ENCODE data around the gene LEP.

Gene LEP

DNA sequence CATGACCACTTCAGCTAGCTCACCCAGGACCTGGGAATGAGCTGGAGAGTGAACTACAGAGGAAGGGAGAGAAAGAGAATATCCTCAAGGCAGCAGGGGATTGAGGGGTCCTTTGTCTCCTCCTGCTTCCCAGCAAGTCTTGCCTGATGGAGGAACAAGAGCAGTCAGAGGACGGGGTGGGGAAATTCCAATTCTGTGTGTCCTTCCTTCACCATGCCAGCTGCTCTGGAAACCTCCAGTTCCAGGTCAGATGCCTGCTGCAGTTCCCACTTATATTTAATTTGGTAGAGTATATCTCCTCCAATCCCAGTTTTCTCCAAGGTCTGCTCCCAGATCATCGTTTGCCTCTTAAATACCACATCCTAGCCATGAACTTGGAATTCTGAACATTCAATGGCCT lies 21.4 kb upstream of the LEP start:
- DNase-seq, result no peak
- Mint-ChIP-seq H3K4me3 (no peak overlapping the region), H3K27me3 (ENCODE audit: low read depth, poor library complexity) (peaks cover 23% of the 10 kb centered on the region), H3K9me3 (no peaks in the 10 kb centered on the region), H3K27ac (no peak overlapping the region), H3K36me3 (ENCODE audit: low read depth) (no peaks in the 10 kb centered on the region), H3K4me1 (peaks cover 6% of the 10 kb centered on the region)
- TF ChIP-seq, protein P1, sequence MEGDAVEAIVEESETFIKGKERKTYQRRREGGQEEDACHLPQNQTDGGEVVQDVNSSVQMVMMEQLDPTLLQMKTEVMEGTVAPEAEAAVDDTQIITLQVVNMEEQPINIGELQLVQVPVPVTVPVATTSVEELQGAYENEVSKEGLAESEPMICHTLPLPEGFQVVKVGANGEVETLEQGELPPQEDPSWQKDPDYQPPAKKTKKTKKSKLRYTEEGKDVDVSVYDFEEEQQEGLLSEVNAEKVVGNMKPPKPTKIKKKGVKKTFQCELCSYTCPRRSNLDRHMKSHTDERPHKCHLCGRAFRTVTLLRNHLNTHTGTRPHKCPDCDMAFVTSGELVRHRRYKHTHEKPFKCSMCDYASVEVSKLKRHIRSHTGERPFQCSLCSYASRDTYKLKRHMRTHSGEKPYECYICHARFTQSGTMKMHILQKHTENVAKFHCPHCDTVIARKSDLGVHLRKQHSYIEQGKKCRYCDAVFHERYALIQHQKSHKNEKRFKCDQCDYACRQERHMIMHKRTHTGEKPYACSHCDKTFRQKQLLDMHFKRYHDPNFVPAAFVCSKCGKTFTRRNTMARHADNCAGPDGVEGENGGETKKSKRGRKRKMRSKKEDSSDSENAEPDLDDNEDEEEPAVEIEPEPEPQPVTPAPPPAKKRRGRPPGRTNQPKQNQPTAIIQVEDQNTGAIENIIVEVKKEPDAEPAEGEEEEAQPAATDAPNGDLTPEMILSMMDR (IDR thresholded peaks at IDR 0.05), result no peak

- Mint-ChIP-seq H3K36me3 (ENCODE audit: low read depth) (no peaks in the 10 kb centered on the region), H3K9me3 (no peaks in the 10 kb centered on the region), H3K4me1 (peaks cover 6% of the 10 kb centered on the region), H3K4me3 (no peak overlapping the region), H3K27me3 (ENCODE audit: low read depth, poor library complexity) (peaks cover 24% of the 10 kb centered on the region), H3K27ac (no peak overlapping the region)
- TF ChIP-seq, protein P1 (IDR thresholded peaks at IDR 0.05), result no peak
- DNase-seq, result no peak
Measured at GRCh38 chr7:128221929-128222403, 19.1 kb upstream of the LEP start.

GRCh38 chr7:128226132-128226980 lies 14.7 kb upstream of the LEP start:
- H3K4me1 Mint-ChIP-seq, result peaks cover 18% of the 10 kb centered on the region
- TF ChIP-seq, protein P1 (IDR thresholded peaks at IDR 0.05), result no peak
- H3K36me3 Mint-ChIP-seq (ENCODE audit: low read depth), result no peaks in the 10 kb centered on the region
- H3K4me3 Mint-ChIP-seq, result no peak overlapping the region
- H3K27me3 Mint-ChIP-seq (ENCODE audit: low read depth, poor library complexity), result peaks cover 19% of the 10 kb centered on the region
- DNase-seq, result no peak
- no peak overlapping the region for H3K27ac Mint-ChIP-seq
- H3K9me3 Mint-ChIP-seq, result no peaks in the 10 kb centered on the region

DNA sequence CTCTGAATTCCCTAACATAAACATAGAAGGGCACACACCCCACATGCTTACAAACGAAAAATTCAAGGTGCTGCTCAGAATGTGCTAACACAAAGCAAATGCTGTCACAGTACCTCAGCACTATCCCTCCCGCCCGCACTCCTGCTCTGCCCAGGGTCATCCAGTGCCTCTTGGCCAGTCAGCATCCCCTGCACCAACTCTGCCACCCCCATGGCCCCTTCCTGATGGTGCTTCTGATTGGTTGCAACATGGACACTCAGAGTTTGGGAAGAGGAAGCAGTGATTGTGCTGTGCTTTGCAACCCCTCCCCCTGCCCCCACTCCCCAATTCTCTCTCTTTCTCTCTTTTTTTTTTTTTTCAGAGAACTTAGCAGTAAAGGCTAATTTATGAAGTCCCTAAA lies 13.8 kb upstream of the LEP start:
- no peak for DNase-seq
- Mint-ChIP-seq H3K36me3 (ENCODE audit: low read depth) (no peaks in the 10 kb centered on the region), H3K4me3 (no peak overlapping the region), H3K4me1 (peaks cover 12% of the 10 kb centered on the region), H3K9me3 (no peaks in the 10 kb centered on the region), H3K27ac (no peak overlapping the region), H3K27me3 (ENCODE audit: low read depth, poor library complexity) (peaks cover 20% of the 10 kb centered on the region)
- TF ChIP-seq, protein P1 (IDR thresholded peaks at IDR 0.05), result no peak

GRCh38 chr7:128231021-128231420 lies 10.1 kb upstream of the LEP start:
- no peak for DNase-seq
- no peak overlapping the region for H3K4me3 Mint-ChIP-seq
- no peak overlapping the region for H3K27ac Mint-ChIP-seq
- H3K36me3 Mint-ChIP-seq (ENCODE audit: low read depth), result no peaks in the 10 kb centered on the region
- peaks cover 27% of the 10 kb centered on the region for H3K4me1 Mint-ChIP-seq
- TF ChIP-seq, protein P1 (IDR thresholded peaks at IDR 0.05), result no peak
- H3K27me3 Mint-ChIP-seq (ENCODE audit: low read depth, poor library complexity), result peaks cover 8% of the 10 kb centered on the region
- H3K9me3 Mint-ChIP-seq, result no peaks in the 10 kb centered on the region

DNA sequence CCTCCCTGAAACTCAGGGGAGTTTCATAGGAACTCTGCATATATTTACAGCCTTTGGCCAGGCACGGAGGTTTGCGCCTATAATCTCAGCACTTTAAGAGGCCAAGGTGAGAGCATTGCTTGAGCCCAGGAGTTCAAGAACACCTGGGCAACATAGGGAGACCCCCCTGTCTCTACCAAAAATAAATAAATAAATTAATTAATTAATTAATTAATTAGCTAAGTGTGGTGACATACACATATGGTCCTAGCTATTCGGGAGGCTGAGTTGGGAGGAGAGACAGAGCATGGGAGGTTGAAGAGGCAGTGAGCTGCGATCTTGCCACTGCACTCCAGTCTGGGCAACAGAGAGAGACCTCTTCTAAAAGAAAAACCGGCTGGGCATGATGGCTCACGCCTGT lies 9.4 kb upstream of the LEP start:
- Mint-ChIP-seq H3K4me3 (no peak overlapping the region), H3K4me1 (peaks cover 27% of the 10 kb centered on the region), H3K27ac (no peak overlapping the region), H3K27me3 (ENCODE audit: low read depth, poor library complexity) (peaks cover 8% of the 10 kb centered on the region), H3K9me3 (no peaks in the 10 kb centered on the region), H3K36me3 (ENCODE audit: low read depth) (no peaks in the 10 kb centered on the region)
- TF ChIP-seq, protein P1 (IDR thresholded peaks at IDR 0.05), result no peak
- DNase-seq, result no peak

All from nephron progenitor cell (in vitro differentiated cells).